CD4-positive, alpha-beta T cell (primary cell): ENCODE data around the gene XCR1. TPM values are rescaled to one million over a fixed set of nuclear protein-coding genes. Genes with fewer than 3 reads are reported as not detected.

Experiments used
- ATAC-seq: fragments of 200-7000 bp; cut with Tn5 transposase; one replicate; pipeline ENCODE4 v1.10.0; 2022; ENCODE audit warnings: mild to moderate bottlenecking; ENCODE audit not compliant: poor library complexity
- CTCF ChIA-PET: fragments of 350-600 bp; sonication (Branson Sonifier 250); formaldehyde crosslinking; loops from one replicate; lab custom pipeline; 2021; ENCODE audit warnings: antibody characterized with exemption, inconsistent platforms; lab: Charles Lee
- POLR2A ChIA-PET: fragments of 350-600 bp; sonication (Branson Sonifier 250); formaldehyde crosslinking; loops from one replicate; lab custom pipeline; 2021; ENCODE audit warnings: antibody characterized with exemption, inconsistent platforms; lab: Charles Lee
- DNase-seq, 14 experiments: peaks; one replicate each; pipeline ENCODE4 v3.0.0-alpha.2; 2013 to 2020; ENCODE audit warnings: mixed read lengths in 2 of 14
- H3K27ac ChIP-seq, 2 donors: one replicate each; pipeline versions ENCODE4 v1.5.1 to v1.7.0; 2013; ENCODE audit warnings: low read length in 2 of 2, low read depth in 1 of 2, mild to moderate bottlenecking in 1 of 2
- H3K27me3 ChIP-seq, 2 experiments: 1 replicate in 1 of 2; 2 replicates in 1 of 2; pipeline versions ENCODE4 v1.6.1 to v1.7.0; 2013; ENCODE audit warnings: low read length in 2 of 2, control low read depth in 1 of 2, mild to moderate bottlenecking in 1 of 2, moderate library complexity in 1 of 2; ENCODE audit not compliant: insufficient read depth in 2 of 2, control insufficient read depth in 1 of 2
- H3K36me3 ChIP-seq: one replicate; pipeline ENCODE4 v1.6.1; 2013; ENCODE audit warnings: low read length, control low read depth; ENCODE audit not compliant: insufficient read depth
- H3K4me1 ChIP-seq: one replicate; pipeline ENCODE4 v1.6.1; 2013; ENCODE audit warnings: low read length, control low read depth; ENCODE audit not compliant: insufficient read depth
- H3K4me3 ChIP-seq: one replicate; pipeline ENCODE4 v1.5.1; 2013; ENCODE audit warnings: mild to moderate bottlenecking, low read length, moderate library complexity
- H3K9me3 ChIP-seq, 2 experiments: 1 replicate in 1 of 2; 2 replicates in 1 of 2; pipeline versions ENCODE4 v1.6.1 to v1.7.0; 2013; ENCODE audit warnings: low read length in 2 of 2, mild to moderate bottlenecking in 2 of 2, control low read depth in 1 of 2, moderate library complexity in 1 of 2; ENCODE audit not compliant: control insufficient read depth in 1 of 2, insufficient read depth in 1 of 2
- H3K27ac Mint-ChIP-seq: one replicate; pipeline ENCODE4 v1.8.0; 2020; ENCODE audit warnings: mixed read lengths
- H3K27me3 Mint-ChIP-seq: one replicate; pipeline ENCODE4 v1.8.0; 2021; ENCODE audit warnings: mixed read lengths
- H3K36me3 Mint-ChIP-seq: one replicate; pipeline ENCODE4 v1.8.0; 2021; ENCODE audit warnings: low read depth, mixed read lengths
- H3K4me1 Mint-ChIP-seq: one replicate; pipeline ENCODE4 v1.8.0; 2021; ENCODE audit warnings: low read depth, mixed read lengths
- H3K4me3 Mint-ChIP-seq: one replicate; pipeline ENCODE4 v1.8.0; 2020; ENCODE audit warnings: mild to moderate bottlenecking, mixed read lengths
- H3K9me3 Mint-ChIP-seq: one replicate; pipeline ENCODE4 v1.8.0; 2020; ENCODE audit warnings: mixed read lengths
- CTCF ChIP-seq: fragments of 200-600 bp; IDR thresholded peaks from one replicate; pipeline ENCODE4 v1.8.0; 2022; ENCODE audit warnings: antibody characterized with exemption, mild to moderate bottlenecking
- intact Hi-C, 2 experiments: fragments of 100-400 bp; cut with DNase I in 1 of 2; cut with micrococcal nuclease in 1 of 2; formaldehyde crosslinking; loops; one replicate each; pipeline versions ENCODE4 v1.15.1 to v1.9.0; 2023 to 2025; cut with DNase I, micrococcal nuclease
- total RNA-seq, 174 experiments: library from RNA in 2 of 174; stranded (reverse) in 2 of 174; gene quantifications; one replicate each; pipeline ENCODE4 v1.2.3 and lab custom pipeline; 2021 to 2026

The XCR1 gene
- total RNA-seq, 2 experiments from 2014 or later, result 0.14 to 0.20 TPM

GRCh38 chr3:45988804-45989203 lies 38.5 kb downstream of the XCR1 start:
- POLR2A ChIA-PET, result no interaction called here
- peaks cover 74% of the 10 kb centered on the region for H3K4me1 ChIP-seq

GRCh38 chr3:45988362-45988761 lies 38.9 kb downstream of the XCR1 start:
- H3K9me3 ChIP-seq, result no peaks in the 10 kb centered on the region
- H3K36me3 ChIP-seq, result peaks cover 25% of the 10 kb centered on the region
- peaks cover 69% of the 10 kb centered on the region for H3K4me1 Mint-ChIP-seq
- H3K27ac Mint-ChIP-seq, result peak overlapping the region; percentile 62
- no peak overlapping the region for H3K27ac ChIP-seq
- no peak overlapping the region for H3K4me3 Mint-ChIP-seq
- ChIA-PET POLR2A (no interaction called here), CTCF (interaction anchor here (1.3 kb wide), 1 partner anchor 11 kb away, joined by 4 read pairs; no protein-coding TSS in a partner anchor)
- TF ChIP-seq CTCF, result no peak
- intact Hi-C loops, result no loop called here
- no peaks in the 10 kb centered on the region for H3K27me3 Mint-ChIP-seq
- H3K36me3 Mint-ChIP-seq, result peaks cover 37% of the 10 kb centered on the region
- peaks cover 69% of the 10 kb centered on the region for H3K4me1 ChIP-seq
- DNase-seq (no peak), ATAC-seq (no peak)
- no peaks in the 10 kb centered on the region for H3K27me3 ChIP-seq
- H3K4me3 ChIP-seq, result no peak overlapping the region
- no peaks in the 10 kb centered on the region for H3K9me3 Mint-ChIP-seq

More at GRCh38 chr3:45988804-45989203, 38.5 kb downstream of the XCR1 start:
- CTCF ChIA-PET, result interaction anchor here (1.3 kb wide), 1 partner anchor 12 kb away, joined by 4 read pairs; no protein-coding TSS in a partner anchor
- H3K9me3 Mint-ChIP-seq, result no peaks in the 10 kb centered on the region
- DNase-seq (no peak), ATAC-seq (no peak)
- peaks cover 20% of the 10 kb centered on the region for H3K36me3 ChIP-seq
- H3K9me3 ChIP-seq, result no peaks in the 10 kb centered on the region
- peaks cover 34% of the 10 kb centered on the region for H3K36me3 Mint-ChIP-seq
- no peak for TF ChIP-seq CTCF
- H3K27ac ChIP-seq, result no peak overlapping the region
- H3K4me3 Mint-ChIP-seq, result no peak overlapping the region
- peak overlapping the region; percentile 62 for H3K27ac Mint-ChIP-seq
- peaks cover 72% of the 10 kb centered on the region for H3K4me1 Mint-ChIP-seq
- no peaks in the 10 kb centered on the region for H3K27me3 ChIP-seq
- no peak overlapping the region for H3K4me3 ChIP-seq
- intact Hi-C loops, result no loop called here
- no peaks in the 10 kb centered on the region for H3K27me3 Mint-ChIP-seq

- no peak overlapping the region for H3K4me3 Mint-ChIP-seq
- ATAC-seq, result no peak
- POLR2A ChIA-PET, result no interaction called here
These were observed 39.7 kb downstream of the XCR1 start for GRCh38 chr3:45987368-45988291.

More at GRCh38 chr3:45987368-45988291, 39.7 kb downstream of the XCR1 start:
- Histone ChIP-seq H3K27ac (no peak overlapping the region), H3K9me3 (no peaks in the 10 kb centered on the region), H3K36me3 (peaks cover 32% of the 10 kb centered on the region), H3K4me3 (no peak overlapping the region), H3K27me3 (no peaks in the 10 kb centered on the region), H3K4me1 (peaks cover 62% of the 10 kb centered on the region)
- Mint-ChIP-seq H3K9me3 (no peaks in the 10 kb centered on the region), H3K27me3 (no peaks in the 10 kb centered on the region), H3K36me3 (peaks cover 42% of the 10 kb centered on the region), H3K27ac (peak overlapping the region; percentile 62), H3K4me1 (peaks cover 61% of the 10 kb centered on the region)
- intact Hi-C loops, result no loop called here
- CTCF ChIA-PET, result interaction anchor here (1.3 kb wide), 1 partner anchor 11 kb away, joined by 4 read pairs; no protein-coding TSS in a partner anchor
- peak in 2 of 14 experiments; percentile 26 to 45 for DNase-seq
- no peak for TF ChIP-seq CTCF
